NCI-H2227 (cell line): ENCODE data around the gene APIP.

ENCODE experiments used
- DNase-seq: peaks from one replicate; lab custom pipeline; 2025; ENCODE audit not compliant: unreplicated experiment; lab: John Stamatoyannopoulos, UW

Gene APIP

DNA sequence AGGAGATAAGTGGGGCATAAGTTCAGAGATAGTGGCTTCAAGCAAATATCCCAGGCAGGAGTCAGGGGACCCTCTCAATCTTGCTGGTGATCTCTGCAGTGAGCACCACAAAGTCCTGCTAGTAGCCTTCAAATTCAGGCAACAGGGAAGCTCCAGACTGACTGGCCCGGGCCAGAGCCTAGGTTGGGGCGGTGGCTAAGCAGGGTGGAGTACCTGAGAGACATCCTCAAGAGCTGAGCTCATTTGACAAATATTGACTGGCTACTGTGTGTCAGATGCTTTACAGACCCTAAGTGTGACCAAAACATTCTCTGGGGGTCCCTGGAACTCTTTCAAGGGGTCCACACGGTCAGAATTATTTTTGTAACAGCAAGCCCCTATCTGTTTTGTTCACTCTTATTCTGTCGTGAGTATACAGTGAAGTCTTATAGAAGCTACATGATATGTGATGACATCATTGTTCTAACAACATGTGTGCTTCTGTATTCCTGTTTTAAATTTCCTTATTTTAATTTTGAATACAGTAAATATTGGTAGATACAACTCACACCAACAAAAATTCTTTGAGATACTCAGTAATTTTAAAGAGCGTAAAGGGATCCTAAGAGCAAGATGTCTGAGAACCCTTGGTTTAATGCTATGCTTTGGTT lies 71.6 kb downstream of the APIP start:
- DNase-seq: no peak

- no peak for DNase-seq
Measured at GRCh38 chr11:34843271-34843670, 72.9 kb downstream of the APIP start.

- DNase-seq: no peak
Measured at GRCh38 chr11:34840736-34841386, 75.3 kb downstream of the APIP start.

GRCh38 chr11:34839969-34840368 lies 76.2 kb downstream of the APIP start:
- no peak for DNase-seq

DNA sequence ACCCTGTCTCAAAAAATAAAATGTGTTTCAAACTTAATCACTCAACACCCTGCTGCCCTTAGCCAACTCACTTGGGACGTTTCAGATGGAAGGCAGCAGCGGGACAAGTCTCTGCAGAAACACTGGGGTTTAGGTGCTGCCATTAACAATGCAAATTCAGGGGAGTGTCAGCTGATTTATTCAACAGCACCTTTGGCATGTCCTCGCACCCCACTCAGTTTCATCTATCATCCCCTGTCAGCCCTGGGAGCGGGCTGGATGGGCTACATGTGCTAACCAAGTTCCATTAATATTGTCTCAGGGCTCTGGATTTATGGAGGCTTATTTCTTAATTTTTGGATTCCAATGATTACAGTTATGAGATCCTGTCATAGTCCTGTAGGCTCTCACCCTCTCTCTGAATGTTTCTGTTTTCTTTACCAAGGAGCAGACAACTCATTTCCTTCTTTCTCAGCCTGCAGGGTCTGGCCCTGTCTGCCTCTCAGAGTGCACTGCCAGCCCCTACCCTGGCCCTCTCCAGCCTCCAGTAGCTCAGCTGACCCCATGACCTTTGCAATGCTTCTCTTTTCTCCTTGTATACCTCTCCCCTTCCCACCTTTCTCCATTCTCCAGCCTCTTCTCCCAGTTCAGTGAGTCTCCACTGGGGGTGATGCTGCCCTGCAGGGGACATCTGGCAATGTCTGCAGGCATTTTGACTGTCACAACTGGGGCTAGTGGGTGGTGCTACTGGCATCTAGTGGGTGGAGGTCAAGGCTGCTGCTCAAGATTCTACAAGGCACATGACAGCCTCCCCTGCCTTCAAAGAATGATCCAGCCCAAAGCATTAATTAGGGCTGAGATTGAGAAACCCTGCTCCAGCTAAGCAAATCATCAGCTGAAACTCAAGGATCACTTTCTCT lies 79.0 kb downstream of the APIP start:
- no peak for DNase-seq

GRCh38 chr11:34833602-34834001 lies 82.6 kb downstream of the APIP start:
- DNase-seq: no peak
